ENCODE measurements around the gene IL18RAP. TPM values are rescaled to one million over a fixed set of nuclear protein-coding genes. Genes with fewer than 3 reads are reported as not detected.

IL18RAP gene
- total RNA-seq, 1 donor from 2014 or later: 37.1 TPM

- Mint-ChIP-seq H3K27ac (peak overlapping the region; percentile 36), H3K4me1 (ENCODE audit: low read depth) (peaks cover 97% of the 10 kb centered on the region), H3K4me3 (peak overlapping the region; percentile 43), H3K27me3 (ENCODE audit: insufficient read depth) (no peaks in the 10 kb centered on the region), H3K9me3 (peaks cover 7% of the 10 kb centered on the region), H3K36me3 (ENCODE audit: low read depth) (peaks cover 74% of the 10 kb centered on the region)
- intact Hi-C loops (cut with micrococcal nuclease): no loop called here
- DNase-seq (ENCODE audit: low spot score): no peak
These were observed 4.3 kb downstream of the IL18RAP start for GRCh38 chr2:102427249-102427648.

GRCh38 chr2:102428573-102428972, 5.6 kb downstream of the IL18RAP start:
- no peak for DNase-seq (ENCODE audit: low spot score)
- H3K9me3 Mint-ChIP-seq: peaks cover 7% of the 10 kb centered on the region
- intact Hi-C loops (cut with micrococcal nuclease): no loop called here
- no peaks in the 10 kb centered on the region for H3K27me3 Mint-ChIP-seq (ENCODE audit: insufficient read depth)
- H3K4me1 Mint-ChIP-seq (ENCODE audit: low read depth): peaks cover 89% of the 10 kb centered on the region
- peak overlapping the region; percentile 24 for H3K4me3 Mint-ChIP-seq
- H3K36me3 Mint-ChIP-seq (ENCODE audit: low read depth): peaks cover 68% of the 10 kb centered on the region
- H3K27ac Mint-ChIP-seq: peak overlapping the region; percentile 48

- no peak overlapping the region for H3K4me3 Mint-ChIP-seq
- peaks cover 68% of the 10 kb centered on the region for H3K36me3 Mint-ChIP-seq (ENCODE audit: low read depth)
- peaks cover 72% of the 10 kb centered on the region for H3K4me1 Mint-ChIP-seq (ENCODE audit: low read depth)
- peak overlapping the region; percentile 36 for H3K27ac Mint-ChIP-seq
- DNase-seq (ENCODE audit: low spot score): no peak
- peaks cover 7% of the 10 kb centered on the region for H3K9me3 Mint-ChIP-seq
- no peaks in the 10 kb centered on the region for H3K27me3 Mint-ChIP-seq (ENCODE audit: insufficient read depth)
- intact Hi-C loops (cut with micrococcal nuclease): no loop called here
These were observed 9.4 kb downstream of the IL18RAP start for GRCh38 chr2:102432386-102432785.

GRCh38 chr2:102433973-102434654, 11.2 kb downstream of the IL18RAP start:
- H3K27ac Mint-ChIP-seq: no peak overlapping the region
- no peak for DNase-seq (ENCODE audit: low spot score)
- H3K36me3 Mint-ChIP-seq (ENCODE audit: low read depth): peaks cover 56% of the 10 kb centered on the region
- intact Hi-C loops (cut with micrococcal nuclease): no loop called here
- no peak overlapping the region for H3K4me3 Mint-ChIP-seq
- peaks cover 55% of the 10 kb centered on the region for H3K4me1 Mint-ChIP-seq (ENCODE audit: low read depth)
- peaks cover 7% of the 10 kb centered on the region for H3K9me3 Mint-ChIP-seq
- no peaks in the 10 kb centered on the region for H3K27me3 Mint-ChIP-seq (ENCODE audit: insufficient read depth)

GRCh38 chr2:102434655-102435381, 11.9 kb downstream of the IL18RAP start:
- peak overlapping the region; percentile 79 for H3K27ac Mint-ChIP-seq
- H3K4me1 Mint-ChIP-seq (ENCODE audit: low read depth): peaks cover 48% of the 10 kb centered on the region
- H3K36me3 Mint-ChIP-seq (ENCODE audit: low read depth): peaks cover 49% of the 10 kb centered on the region
- H3K27me3 Mint-ChIP-seq (ENCODE audit: insufficient read depth): no peaks in the 10 kb centered on the region
- DNase-seq (ENCODE audit: low spot score): no peak
- peaks cover 7% of the 10 kb centered on the region for H3K9me3 Mint-ChIP-seq
- intact Hi-C loops (cut with micrococcal nuclease): loop anchor here (5.0 kb wide), 2 partner anchors 718 to 1128 kb away; partner anchors contain the start of gene RNF149
- peak overlapping the region; percentile 16 for H3K4me3 Mint-ChIP-seq

GRCh38 chr2:102435741-102436140, 12.8 kb downstream of the IL18RAP start:
- peaks cover 38% of the 10 kb centered on the region for H3K4me1 Mint-ChIP-seq (ENCODE audit: low read depth)
- H3K36me3 Mint-ChIP-seq (ENCODE audit: low read depth): peaks cover 40% of the 10 kb centered on the region
- no peak for DNase-seq (ENCODE audit: low spot score)
- peaks cover under 1% of the 10 kb centered on the region for H3K9me3 Mint-ChIP-seq
- intact Hi-C loops (cut with micrococcal nuclease): loop anchor here (1.0 to 5.0 kb wide), 9 partner anchors 10 to 1128 kb away; partner anchors contain the start of gene RNF149
- H3K4me3 Mint-ChIP-seq: peak overlapping the region; percentile 53
- no peaks in the 10 kb centered on the region for H3K27me3 Mint-ChIP-seq (ENCODE audit: insufficient read depth)
- peak overlapping the region; percentile 86 for H3K27ac Mint-ChIP-seq

GRCh38 chr2:102436323-102436722, 13.4 kb downstream of the IL18RAP start:
- H3K27ac Mint-ChIP-seq: peak overlapping the region; percentile 86
- peak overlapping the region; percentile 53 for H3K4me3 Mint-ChIP-seq
- H3K36me3 Mint-ChIP-seq (ENCODE audit: low read depth): peaks cover 36% of the 10 kb centered on the region
- intact Hi-C loops (cut with micrococcal nuclease): loop anchor here (1.0 to 5.0 kb wide), 9 partner anchors 11 to 1129 kb away; partner anchors contain the start of gene RNF149
- peaks cover 33% of the 10 kb centered on the region for H3K4me1 Mint-ChIP-seq (ENCODE audit: low read depth)
- no peaks in the 10 kb centered on the region for H3K9me3 Mint-ChIP-seq
- H3K27me3 Mint-ChIP-seq (ENCODE audit: insufficient read depth): no peaks in the 10 kb centered on the region
- DNase-seq (ENCODE audit: low spot score): no peak

- H3K27ac Mint-ChIP-seq: peak overlapping the region; percentile 94
- no peaks in the 10 kb centered on the region for H3K9me3 Mint-ChIP-seq
- DNase-seq (ENCODE audit: low spot score): no peak
- H3K36me3 Mint-ChIP-seq (ENCODE audit: low read depth): peaks cover 35% of the 10 kb centered on the region
- peak overlapping the region; percentile 38 for H3K4me3 Mint-ChIP-seq
- intact Hi-C loops (cut with micrococcal nuclease): loop anchor here (1.0 to 5.0 kb wide), 8 partner anchors 8 to 1130 kb away; partner anchors contain the start of gene RNF149
- peaks cover 28% of the 10 kb centered on the region for H3K4me1 Mint-ChIP-seq (ENCODE audit: low read depth)
- no peaks in the 10 kb centered on the region for H3K27me3 Mint-ChIP-seq (ENCODE audit: insufficient read depth)
These were observed 14.2 kb downstream of the IL18RAP start for GRCh38 chr2:102437122-102437521.

GRCh38 chr2:102438111-102438510, 15.2 kb downstream of the IL18RAP start:
- no peak overlapping the region for H3K27ac Mint-ChIP-seq
- H3K36me3 Mint-ChIP-seq (ENCODE audit: low read depth): peaks cover 35% of the 10 kb centered on the region
- no peaks in the 10 kb centered on the region for H3K9me3 Mint-ChIP-seq
- no peak for DNase-seq (ENCODE audit: low spot score)
- H3K4me3 Mint-ChIP-seq: no peak overlapping the region
- peaks cover 33% of the 10 kb centered on the region for H3K4me1 Mint-ChIP-seq (ENCODE audit: low read depth)
- no peaks in the 10 kb centered on the region for H3K27me3 Mint-ChIP-seq (ENCODE audit: insufficient read depth)
- intact Hi-C loops (cut with micrococcal nuclease): loop anchor here (5.0 kb wide), 2 partner anchors 721 to 1131 kb away; partner anchors contain the start of gene RNF149

GRCh38 chr2:102438578-102438977, 15.6 kb downstream of the IL18RAP start:
- Mint-ChIP-seq H3K4me3 (no peak overlapping the region), H3K4me1 (ENCODE audit: low read depth) (peaks cover 37% of the 10 kb centered on the region), H3K36me3 (ENCODE audit: low read depth) (peaks cover 39% of the 10 kb centered on the region), H3K9me3 (no peaks in the 10 kb centered on the region), H3K27ac (no peak overlapping the region), H3K27me3 (ENCODE audit: insufficient read depth) (no peaks in the 10 kb centered on the region)
- intact Hi-C loops (cut with micrococcal nuclease): loop anchor here (5.0 kb wide), 2 partner anchors 721 to 1131 kb away; partner anchors contain the start of gene RNF149
- DNase-seq (ENCODE audit: low spot score): no peak

- Mint-ChIP-seq H3K4me3 (no peak overlapping the region), H3K4me1 (ENCODE audit: low read depth) (peaks cover 37% of the 10 kb centered on the region), H3K36me3 (ENCODE audit: low read depth) (peaks cover 37% of the 10 kb centered on the region), H3K27ac (no peak overlapping the region), H3K9me3 (no peaks in the 10 kb centered on the region), H3K27me3 (ENCODE audit: insufficient read depth) (no peaks in the 10 kb centered on the region)
- DNase-seq (ENCODE audit: low spot score): no peak
- intact Hi-C loops (cut with micrococcal nuclease): loop anchor here (5.0 kb wide), 2 partner anchors 722 to 1132 kb away; partner anchors contain the start of gene RNF149
These were observed 16.2 kb downstream of the IL18RAP start for GRCh38 chr2:102439065-102439695.

- intact Hi-C loops (cut with micrococcal nuclease): loop anchor here (1.0 to 5.0 kb wide), 5 partner anchors 36 to 423 kb away; partner anchors contain the start of gene IL18R1
- H3K4me1 Mint-ChIP-seq (ENCODE audit: low read depth): peaks cover 19% of the 10 kb centered on the region
- H3K9me3 Mint-ChIP-seq: no peaks in the 10 kb centered on the region
- H3K36me3 Mint-ChIP-seq (ENCODE audit: low read depth): peaks cover 46% of the 10 kb centered on the region
- no peaks in the 10 kb centered on the region for H3K27me3 Mint-ChIP-seq (ENCODE audit: insufficient read depth)
- DNase-seq (ENCODE audit: low spot score): peak; percentile 38
- H3K4me3 Mint-ChIP-seq: peak overlapping the region; percentile 56
- H3K27ac Mint-ChIP-seq: peak overlapping the region; percentile 72
These were observed 20.2 kb downstream of the IL18RAP start for GRCh38 chr2:102442967-102443828.
